ENCODE data around the gene MYO7A.

MYO7A gene

DNA sequence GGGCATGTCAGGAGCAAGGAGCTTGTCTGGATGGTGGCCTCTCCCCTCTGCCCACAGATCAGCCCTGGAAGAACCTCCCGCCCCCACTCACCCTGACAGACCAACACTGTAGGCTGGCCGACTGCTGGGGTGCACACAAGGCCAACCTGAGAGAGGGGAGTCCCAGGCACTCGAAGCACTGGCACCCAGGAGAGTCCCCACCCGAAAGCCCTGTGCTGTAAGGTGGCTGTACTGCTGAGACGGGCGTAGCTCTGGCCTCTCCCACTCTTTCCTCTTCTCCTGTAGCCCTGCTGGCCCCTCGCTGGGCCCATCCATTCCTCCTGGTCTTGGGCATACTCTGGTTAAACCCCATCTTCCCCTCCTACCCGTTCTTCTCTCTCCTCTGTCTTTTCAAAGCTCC is 39.7 kb downstream of the MYO7A start:
- no peaks in the 10 kb centered on the region for H3K79me1 ChIP-seq (replicated peaks; ENCODE audit: low read length, poor library complexity, severe bottlenecking)
- H3K4me1 ChIP-seq (ENCODE audit: control insufficient read depth, insufficient read depth, low read depth, low read length), result peaks cover 4% of the 10 kb centered on the region
- no peak overlapping the region for H3K18ac ChIP-seq (ENCODE audit: low read depth in 1 of 2, low read length in 2 of 2)
- peak overlapping the region in 1 of 2 experiments; percentile 26 for H3K14ac ChIP-seq (ENCODE audit: low read length in 2 of 2)
- no peak for DNase-seq
- no peak overlapping the region for H3K23ac ChIP-seq (ENCODE audit: low read length in 2 of 2)
- no peak overlapping the region for H3K27ac ChIP-seq (ENCODE audit: low read length, poor library complexity, severe bottlenecking)
- H4K91ac ChIP-seq (ENCODE audit: low read length), result no peak overlapping the region
- no peak overlapping the region for H2BK120ac ChIP-seq (ENCODE audit: low read depth, low read length)
- 85% methylated on average over 8 of the region's 8 CpGs for WGBS
- no peak overlapping the region for H3K9ac ChIP-seq (ENCODE audit: low read length)
- no peak overlapping the region for H2AK5ac ChIP-seq (ENCODE audit: low read length, severe bottlenecking)
- no peak overlapping the region for H3K4me2 ChIP-seq (ENCODE audit: low read length, poor library complexity, severe bottlenecking)
- no peak overlapping the region for H2BK12ac ChIP-seq (ENCODE audit: low read length in 2 of 2)
- no peak overlapping the region for H2AFZ ChIP-seq (ENCODE audit: low read depth, low read length)
- no peak overlapping the region for H2BK15ac ChIP-seq (ENCODE audit: low read depth, poor library complexity, severe bottlenecking)
- no peaks in the 10 kb centered on the region for H3K9me3 ChIP-seq (ENCODE audit: control insufficient read depth, low read length)
- no peak overlapping the region for H4K8ac ChIP-seq (ENCODE audit: low read length)
- H3K4ac ChIP-seq (ENCODE audit: low read depth in 1 of 2, low read length in 2 of 2), result no peak overlapping the region
- no peaks in the 10 kb centered on the region for H3K36me3 ChIP-seq (ENCODE audit: control insufficient read depth in 1 of 2, insufficient read depth in 2 of 2, low read depth in 1 of 2, low read length in 2 of 2)
- no peak overlapping the region for H2BK5ac ChIP-seq (ENCODE audit: low read depth, low read length, poor library complexity, severe bottlenecking)
- H3K4me3 ChIP-seq (ENCODE audit: insufficient read depth in 1 of 2, low read depth in 1 of 2, low read length in 2 of 2), result no peak overlapping the region
- peaks cover 21 to 35% of the 10 kb centered on the region in 2 experiments for H3K27me3 ChIP-seq (ENCODE audit: control insufficient read depth in 1 of 2, insufficient read depth in 1 of 2, low read length in 2 of 2)

DNA sequence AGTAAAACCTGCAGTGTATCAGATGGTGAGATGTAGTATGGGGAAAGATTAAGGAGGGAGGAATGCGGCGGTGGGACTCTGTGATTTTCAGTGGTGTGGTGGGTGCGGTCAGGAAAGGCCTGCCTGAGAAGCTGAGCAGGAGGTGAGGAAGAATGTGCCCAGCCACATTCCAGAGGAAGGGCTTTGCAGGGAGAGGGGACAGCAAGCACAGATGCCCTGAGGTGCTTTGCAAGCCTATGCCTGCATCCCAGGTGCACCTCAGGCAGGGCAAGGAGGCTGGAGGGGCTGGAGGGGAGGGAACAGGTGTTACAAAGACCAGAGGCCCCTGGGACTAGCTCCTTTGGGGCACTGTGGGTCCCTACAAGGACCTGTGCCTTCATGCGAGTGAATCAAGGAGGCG is 42.1 kb downstream of the MYO7A start:
- WGBS, result 84% methylated on average over 5 of the region's 5 CpGs
- Histone ChIP-seq H3K18ac (ENCODE audit: low read depth in 1 of 2, low read length in 2 of 2) (no peak overlapping the region), H3K36me3 (ENCODE audit: control insufficient read depth in 1 of 2, insufficient read depth in 2 of 2, low read depth in 1 of 2, low read length in 2 of 2) (no peaks in the 10 kb centered on the region)

DNA sequence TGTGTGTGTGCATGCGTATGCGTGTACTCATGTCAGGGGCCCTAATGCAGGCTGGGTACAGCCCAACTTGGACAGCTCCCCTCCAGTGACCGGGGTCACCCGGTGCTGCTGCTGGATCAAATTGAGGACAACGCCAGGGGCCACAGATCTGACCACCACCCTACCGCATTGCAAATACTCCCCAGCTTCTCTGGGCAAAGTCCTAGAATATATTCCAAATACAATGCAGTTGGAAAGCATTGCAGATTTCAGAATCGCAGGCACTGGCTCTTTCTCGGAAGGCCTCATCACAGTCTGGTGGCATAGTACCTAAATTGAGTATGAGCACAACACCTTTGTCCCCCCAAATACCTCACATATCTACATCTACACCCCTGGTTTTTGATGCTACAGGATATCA is 43.2 kb downstream of the MYO7A start:
- H2BK12ac ChIP-seq (ENCODE audit: low read length in 2 of 2), result no peak overlapping the region
- no peak for DNase-seq
- no peak overlapping the region for H2AK5ac ChIP-seq (ENCODE audit: low read length, severe bottlenecking)
- H2BK5ac ChIP-seq (ENCODE audit: low read depth, low read length, poor library complexity, severe bottlenecking), result no peak overlapping the region
- H2BK120ac ChIP-seq (ENCODE audit: low read depth, low read length), result no peak overlapping the region
- H2BK15ac ChIP-seq (ENCODE audit: low read depth, poor library complexity, severe bottlenecking), result no peak overlapping the region
- no peak overlapping the region for H3K4me3 ChIP-seq (ENCODE audit: insufficient read depth in 1 of 2, low read depth in 1 of 2, low read length in 2 of 2)
- no peaks in the 10 kb centered on the region for H3K36me3 ChIP-seq (ENCODE audit: control insufficient read depth in 1 of 2, insufficient read depth in 2 of 2, low read depth in 1 of 2, low read length in 2 of 2)
- no peak overlapping the region for H3K18ac ChIP-seq (ENCODE audit: low read depth in 1 of 2, low read length in 2 of 2)
- no peak overlapping the region for H4K91ac ChIP-seq (ENCODE audit: low read length)
- peaks cover 12 to 38% of the 10 kb centered on the region in 2 experiments for H3K27me3 ChIP-seq (ENCODE audit: control insufficient read depth in 1 of 2, insufficient read depth in 1 of 2, low read length in 2 of 2)
- 97% methylated on average over 8 of the region's 8 CpGs for WGBS
- no peak overlapping the region for H3K9ac ChIP-seq (ENCODE audit: low read length)
- no peak overlapping the region for H3K27ac ChIP-seq (ENCODE audit: low read length, poor library complexity, severe bottlenecking)
- no peak overlapping the region for H2AFZ ChIP-seq (ENCODE audit: low read depth, low read length)
- no peaks in the 10 kb centered on the region for H3K79me1 ChIP-seq (replicated peaks; ENCODE audit: low read length, poor library complexity, severe bottlenecking)
- H4K8ac ChIP-seq (ENCODE audit: low read length), result no peak overlapping the region
- H3K4ac ChIP-seq (ENCODE audit: low read depth in 1 of 2, low read length in 2 of 2), result no peak overlapping the region
- no peak overlapping the region for H3K4me2 ChIP-seq (ENCODE audit: low read length, poor library complexity, severe bottlenecking)
- H3K4me1 ChIP-seq (ENCODE audit: control insufficient read depth, insufficient read depth, low read depth, low read length), result peaks cover 21% of the 10 kb centered on the region
- no peak overlapping the region for H3K14ac ChIP-seq (ENCODE audit: low read length in 2 of 2)
- H3K9me3 ChIP-seq (ENCODE audit: control insufficient read depth, low read length), result no peaks in the 10 kb centered on the region
- no peak overlapping the region for H3K23ac ChIP-seq (ENCODE audit: low read length in 2 of 2)

More for the DNA sequence above, 42.1 kb downstream of the MYO7A start:
- Histone ChIP-seq H3K27ac (ENCODE audit: low read length, poor library complexity, severe bottlenecking) (no peak overlapping the region), H4K8ac (ENCODE audit: low read length) (no peak overlapping the region), H3K79me1 (replicated peaks; ENCODE audit: low read length, poor library complexity, severe bottlenecking) (no peaks in the 10 kb centered on the region), H2BK12ac (ENCODE audit: low read length in 2 of 2) (no peak overlapping the region), H3K9me3 (ENCODE audit: control insufficient read depth, low read length) (no peaks in the 10 kb centered on the region), H3K4ac (ENCODE audit: low read depth in 1 of 2, low read length in 2 of 2) (no peak overlapping the region), H2AK5ac (ENCODE audit: low read length, severe bottlenecking) (no peak overlapping the region), H2BK5ac (ENCODE audit: low read depth, low read length, poor library complexity, severe bottlenecking) (no peak overlapping the region), H4K91ac (ENCODE audit: low read length) (no peak overlapping the region), H2BK120ac (ENCODE audit: low read depth, low read length) (no peak overlapping the region), H2AFZ (ENCODE audit: low read depth, low read length) (no peak overlapping the region), H3K9ac (ENCODE audit: low read length) (no peak overlapping the region), H3K4me2 (ENCODE audit: low read length, poor library complexity, severe bottlenecking) (no peak overlapping the region), H3K23ac (ENCODE audit: low read length in 2 of 2) (no peak overlapping the region), H3K4me3 (ENCODE audit: insufficient read depth in 1 of 2, low read depth in 1 of 2, low read length in 2 of 2) (no peak overlapping the region), H3K4me1 (ENCODE audit: control insufficient read depth, insufficient read depth, low read depth, low read length) (peaks cover 10% of the 10 kb centered on the region), H2BK15ac (ENCODE audit: low read depth, poor library complexity, severe bottlenecking) (no peak overlapping the region), H3K14ac (ENCODE audit: low read length in 2 of 2) (no peak overlapping the region), H3K27me3 (ENCODE audit: control insufficient read depth in 1 of 2, insufficient read depth in 1 of 2, low read length in 2 of 2) (peaks cover 18 to 39% of the 10 kb centered on the region in 2 experiments)
- no peak for DNase-seq

DNA sequence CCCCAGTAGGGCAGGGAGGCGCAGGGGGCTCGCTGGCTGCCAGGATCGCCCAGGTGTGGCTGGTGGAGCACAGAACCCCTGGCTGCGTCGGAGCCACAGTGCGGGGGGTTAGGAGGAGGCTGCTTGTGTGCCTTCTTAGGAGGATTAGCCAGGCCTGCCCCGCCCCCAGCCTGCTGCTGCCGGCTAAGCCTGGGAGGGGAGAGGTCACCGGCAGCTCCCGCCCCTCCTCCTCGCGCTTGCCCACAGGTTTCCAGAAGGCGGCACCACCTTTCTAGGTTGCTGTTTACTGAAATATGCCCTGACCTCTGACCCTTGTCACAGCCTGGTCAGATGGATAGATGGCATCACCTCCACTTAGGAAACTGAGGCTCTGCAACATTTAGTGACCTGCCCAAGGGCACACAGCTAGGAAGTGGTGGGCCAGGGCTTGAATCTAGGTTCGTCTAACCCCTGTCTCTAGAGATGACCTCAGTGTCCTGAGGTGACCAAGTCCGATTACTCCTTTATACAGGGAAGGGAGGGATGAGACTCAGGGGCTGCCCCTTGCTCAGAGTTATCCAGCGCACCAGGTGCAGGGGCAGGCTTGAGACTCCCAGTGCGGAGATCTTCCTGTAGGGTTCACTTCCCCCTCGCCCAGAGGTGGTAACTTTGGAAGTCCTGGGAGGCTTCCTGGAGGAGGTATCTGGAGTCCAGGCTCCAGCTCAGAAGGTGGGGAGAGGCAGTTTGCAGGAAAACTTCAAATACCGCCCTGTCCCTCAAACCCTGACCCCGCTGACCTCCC is 44.0 kb downstream of the MYO7A start:
- H3K4ac ChIP-seq (ENCODE audit: low read depth in 1 of 2, low read length in 2 of 2), result peak overlapping the region in 1 of 2 experiments; percentile 0
- peaks cover 6 to 40% of the 10 kb centered on the region in 2 experiments for H3K27me3 ChIP-seq (ENCODE audit: control insufficient read depth in 1 of 2, insufficient read depth in 1 of 2, low read length in 2 of 2)
- H2BK5ac ChIP-seq (ENCODE audit: low read depth, low read length, poor library complexity, severe bottlenecking), result no peak overlapping the region
- WGBS, result 41% methylated on average over 19 of the region's 20 CpGs
- no peak for DNase-seq
- H2BK15ac ChIP-seq (ENCODE audit: low read depth, poor library complexity, severe bottlenecking), result no peak overlapping the region
- no peak overlapping the region for H3K23ac ChIP-seq (ENCODE audit: low read length in 2 of 2)
- no peak overlapping the region for H2BK12ac ChIP-seq (ENCODE audit: low read length in 2 of 2)
- H2BK120ac ChIP-seq (ENCODE audit: low read depth, low read length), result no peak overlapping the region
- H3K79me1 ChIP-seq (replicated peaks; ENCODE audit: low read length, poor library complexity, severe bottlenecking), result no peaks in the 10 kb centered on the region
- H4K8ac ChIP-seq (ENCODE audit: low read length), result peak overlapping the region; percentile 30
- no peak overlapping the region for H2AK5ac ChIP-seq (ENCODE audit: low read length, severe bottlenecking)
- H4K91ac ChIP-seq (ENCODE audit: low read length), result peak overlapping the region; percentile 25
- H3K14ac ChIP-seq (ENCODE audit: low read length in 2 of 2), result no peak overlapping the region
- H3K4me2 ChIP-seq (ENCODE audit: low read length, poor library complexity, severe bottlenecking), result no peak overlapping the region
- no peak overlapping the region for H2AFZ ChIP-seq (ENCODE audit: low read depth, low read length)
- H3K27ac ChIP-seq (ENCODE audit: low read length, poor library complexity, severe bottlenecking), result no peak overlapping the region
- no peaks in the 10 kb centered on the region for H3K9me3 ChIP-seq (ENCODE audit: control insufficient read depth, low read length)
- peaks cover 21% of the 10 kb centered on the region for H3K4me1 ChIP-seq (ENCODE audit: control insufficient read depth, insufficient read depth, low read depth, low read length)
- H3K9ac ChIP-seq (ENCODE audit: low read length), result no peak overlapping the region
- H3K18ac ChIP-seq (ENCODE audit: low read depth in 1 of 2, low read length in 2 of 2), result no peak overlapping the region
- H3K36me3 ChIP-seq (ENCODE audit: control insufficient read depth in 1 of 2, insufficient read depth in 2 of 2, low read depth in 1 of 2, low read length in 2 of 2), result no peaks in the 10 kb centered on the region
- no peak overlapping the region for H3K4me3 ChIP-seq (ENCODE audit: insufficient read depth in 1 of 2, low read depth in 1 of 2, low read length in 2 of 2)

Measured in mesenchymal stem cell (in vitro differentiated cells and primary cell).